IMR-90 (cell line): ENCODE measurements around the gene ANKRD55. TPM values are rescaled to one million over a fixed set of nuclear protein-coding genes. Genes with fewer than 3 reads are reported as not detected.

Experiments
- ATAC-seq: fragments of 200-7000 bp; cut with Tn5 transposase; 2 replicates; pipeline ENCODE4 v1.9.1; 2020; ENCODE audit warnings: low read depth, mild to moderate bottlenecking, moderate library complexity
- BruUV-seq: library from RNA; stranded (reverse); fragments of 400-500 nt; replicated peaks from 2 replicates; lab custom pipeline; 2021; lab: Mats Ljungman, UMichigan
- CTCF ChIA-PET: fragments of 300-600 bp; formaldehyde crosslinking; extraction: SDS; loops from one replicate; lab custom pipeline; 2021; ENCODE audit warnings: antibody characterized with exemption; lab: Yijun Ruan, JAX
- POLR2A ChIA-PET: fragments of 300-600 bp; sonication (Branson Sonifier 250); formaldehyde crosslinking; loops from one replicate; lab custom pipeline; 2022; ENCODE audit warnings: antibody characterized with exemption; ENCODE audit not compliant: unreplicated experiment; lab: Charles Lee
- DNase-seq: peaks from one replicate; pipeline ENCODE4 v3.0.0; 2013
- H2AFZ ChIP-seq: replicated peaks from 2 replicates; pipeline ENCODE3; 2013; ENCODE audit warnings: low read length, mild to moderate bottlenecking; ENCODE audit not compliant: poor library complexity
- H2AK5ac ChIP-seq: 2 replicates; pipeline ENCODE4 v1.6.1; 2013; ENCODE audit warnings: low read depth, low read length, inconsistent platforms
- H2AK9ac ChIP-seq: replicated peaks from 2 replicates; pipeline ENCODE3; 2013; ENCODE audit warnings: mild to moderate bottlenecking, low read depth, low read length, moderate library complexity; ENCODE audit not compliant: poor library complexity
- H2BK120ac ChIP-seq: 2 replicates; pipeline ENCODE4 v1.6.1; 2013; ENCODE audit warnings: low read depth, low read length, inconsistent platforms
- H2BK15ac ChIP-seq: 3 replicates; pipeline ENCODE4 v1.6.1; 2013; ENCODE audit warnings: low read depth, low read length, inconsistent platforms
- H2BK20ac ChIP-seq: 2 replicates; pipeline ENCODE4 v1.6.1; 2013; ENCODE audit warnings: low read depth, mild to moderate bottlenecking, inconsistent platforms, low read length, moderate library complexity
- H2BK5ac ChIP-seq: 2 replicates; pipeline ENCODE4 v1.6.1; 2013; ENCODE audit warnings: mild to moderate bottlenecking, low read depth, low read length, inconsistent platforms; ENCODE audit not compliant: poor library complexity, severe bottlenecking
- H3K14ac ChIP-seq: replicated peaks from 2 replicates; pipeline ENCODE4 v1.6.1; 2013; ENCODE audit warnings: low read depth, low read length, inconsistent platforms
- H3K18ac ChIP-seq: 2 replicates; pipeline ENCODE4 v1.6.1; 2013; ENCODE audit warnings: low read depth, low read length, control low read depth
- H3K23ac ChIP-seq: 2 replicates; pipeline ENCODE4 v1.6.1; 2013; ENCODE audit warnings: low read depth, low read length, inconsistent platforms
- H3K27ac ChIP-seq: 2 replicates; pipeline ENCODE4 v1.5.1; 2013; ENCODE audit warnings: mild to moderate bottlenecking, control low read depth, low read length; ENCODE audit not compliant: insufficient read depth
- H3K27me3 ChIP-seq: 2 replicates; pipeline ENCODE4 v1.6.1; 2013; ENCODE audit warnings: low read length; ENCODE audit not compliant: control insufficient read depth, insufficient read depth
- H3K36me3 ChIP-seq: 2 replicates; pipeline ENCODE4 v1.6.1; 2013; ENCODE audit warnings: low read length, mixed read lengths; ENCODE audit not compliant: control insufficient read depth, insufficient read depth
- H3K4ac ChIP-seq: 2 replicates; pipeline ENCODE4 v1.6.1; 2013; ENCODE audit warnings: low read depth, low read length, inconsistent platforms
- H3K4me1 ChIP-seq: 2 replicates; pipeline ENCODE4 v1.6.1; 2013; ENCODE audit warnings: low read length, mixed read lengths; ENCODE audit not compliant: control insufficient read depth, insufficient read depth
- H3K4me2 ChIP-seq: 2 replicates; pipeline ENCODE4 v1.6.1; 2013; ENCODE audit warnings: low read depth, mild to moderate bottlenecking, control low read depth, low read length, moderate library complexity
- H3K4me3 ChIP-seq: 2 replicates; pipeline ENCODE4 v1.5.1; 2013; ENCODE audit warnings: low read depth, mild to moderate bottlenecking, control low read depth, low read length, moderate library complexity; ENCODE audit not compliant: insufficient read depth
- H3K56ac ChIP-seq: 2 replicates; pipeline ENCODE4 v1.6.1; 2013; ENCODE audit warnings: low read length, inconsistent platforms; ENCODE audit not compliant: insufficient read depth; ENCODE audit errors: extremely low read depth
- H3K79me1 ChIP-seq, 2 experiments: 2 replicates each; pipeline ENCODE4 v1.6.1; 2013; ENCODE audit warnings: low read length in 2 of 2, inconsistent platforms in 1 of 2, low read depth in 1 of 2
- H3K9ac ChIP-seq: 2 replicates; pipeline ENCODE4 v1.6.1; 2013; ENCODE audit warnings: low read depth, low read length, control low read depth
- H3K9me1 ChIP-seq: 2 replicates; pipeline ENCODE4 v1.6.1; 2013; ENCODE audit warnings: low read length, inconsistent platforms; ENCODE audit not compliant: insufficient read depth
- H3K9me3 ChIP-seq: 2 replicates; pipeline ENCODE4 v1.6.1; 2013; ENCODE audit warnings: low read length; ENCODE audit not compliant: control insufficient read depth, insufficient read depth
- H4K20me1 ChIP-seq: 2 replicates; pipeline ENCODE4 v1.6.1; 2013; ENCODE audit warnings: low read length, inconsistent platforms; ENCODE audit not compliant: insufficient read depth
- H4K5ac ChIP-seq: 2 replicates; pipeline ENCODE4 v1.6.1; 2013; ENCODE audit warnings: mild to moderate bottlenecking, low read depth, low read length, control low read depth
- H4K8ac ChIP-seq, 2 experiments: 2 replicates each; pipeline ENCODE4 v1.6.1; 2013; ENCODE audit warnings: low read depth in 2 of 2, low read length in 2 of 2, control low read depth in 1 of 2, inconsistent platforms in 1 of 2
- H4K91ac ChIP-seq: 2 replicates; pipeline ENCODE4 v1.6.1; 2013; ENCODE audit warnings: low read depth, low read length, inconsistent platforms; ENCODE audit not compliant: insufficient read depth
- CEBPB ChIP-seq: IDR thresholded peaks from 2 replicates; pipeline ENCODE4 v1.6.1; 2012; ENCODE audit warnings: low read depth, low read length, improper control_type of control experiment
- FOS ChIP-seq: fragments of 150-350 bp; IDR thresholded peaks from 2 replicates; pipeline ENCODE4 v1.6.1; 2016; ENCODE audit warnings: low read depth, low read length
- MAFK ChIP-seq: IDR thresholded peaks from 2 replicates; pipeline ENCODE4 v1.6.1; 2012; ENCODE audit warnings: low read depth, low read length, improper control_type of control experiment
- NFE2L2 ChIP-seq: fragments of 150-350 bp; IDR thresholded peaks from 2 replicates; pipeline ENCODE4 v1.6.1; 2016; ENCODE audit warnings: low read depth, mild to moderate bottlenecking, low read length
- RAD21 ChIP-seq: IDR thresholded peaks from 2 replicates; pipeline ENCODE4 v1.6.1; 2012; ENCODE audit warnings: low read length, improper control_type of control experiment
- RFX5 ChIP-seq: IDR thresholded peaks from 2 replicates; pipeline ENCODE4 v1.8.0; 2012; ENCODE audit warnings: low read depth, mild to moderate bottlenecking, low read length, moderate library complexity
- USF2 ChIP-seq: fragments of 150-350 bp; IDR thresholded peaks from 2 replicates; pipeline ENCODE4 v1.6.1; 2017; ENCODE audit warnings: mild to moderate bottlenecking, antibody characterized with exemption, low read length, low read depth
- WGBS, 2 experiments: methylation state at CpG; one replicate each; pipeline versions ENCODE4 v1.1.5 to v1.1.7; 2013; ENCODE audit warnings: missing lambda C conversion rate in 2 of 2; ENCODE audit not compliant: insufficient read length in 1 of 2; ENCODE audit errors: extremely low coverage in 2 of 2; 5-methylcytosine and 5-hydroxymethylcytosine counted together
- dilution Hi-C: fragments of 300-500 bp; cut with HindIII; formaldehyde crosslinking; loops from one replicate; pipeline ENCODE4 v1.14.3; 2018; ENCODE audit warnings: low sequenced_read_pairs; ENCODE audit not compliant: unreplicated experiment
- in situ Hi-C: fragments of 300-500 bp; cut with MboI; formaldehyde crosslinking; loops from 3 replicates; pipeline ENCODE4 v1.14.3; 2019; ENCODE audit warnings: low sequenced_read_pairs, inconsistent platforms, mixed read lengths
- intact Hi-C: fragments of 100-400 bp; cut with micrococcal nuclease; formaldehyde crosslinking; loops from 2 replicates; pipeline ENCODE4 v1.10.0; 2022
- polyA plus RNA-seq, 3 experiments: library from polyadenylated mRNA; depleted of rRNA; stranded (reverse); fragments of >200 nt; gene quantifications; 2 replicates each; pipeline ENCODE4 v1.2.3, GENCODE V29; 2012; ENCODE audit warnings: low replicate concordance in 1 of 3
- total RNA-seq: library from RNA; depleted of rRNA; stranded (reverse); fragments of >200 nt; gene quantifications from 2 replicates; pipeline ENCODE4 v1.2.3, GENCODE V29; 2012

The ANKRD55 gene
- total and polyA plus RNA-seq, 2 of the 4 experiments (the other 2 are of a cell fraction) = not detected

DNA sequence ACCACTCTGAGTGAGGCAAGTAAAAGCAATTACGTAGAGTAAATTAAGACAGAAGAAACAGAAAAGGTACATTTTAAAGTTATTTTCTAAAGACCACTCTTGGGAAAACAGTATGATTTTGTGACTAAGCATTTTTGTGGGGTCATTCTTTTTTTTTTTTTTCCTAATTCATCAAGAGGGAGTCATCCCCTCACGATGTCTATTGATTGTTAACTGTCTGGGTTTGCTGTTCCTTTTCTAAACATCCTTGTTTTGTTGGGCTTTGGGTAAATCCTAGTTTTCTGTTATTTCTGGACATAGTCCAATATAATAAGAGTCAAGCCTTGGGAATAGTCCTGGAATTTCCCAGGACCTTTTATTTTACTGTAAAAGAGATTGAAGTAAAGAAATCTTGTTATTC is 63.8 kb downstream of the ANKRD55 start:
- H3K9ac ChIP-seq = no peak overlapping the region
- H3K79me1 ChIP-seq = no peaks in the 10 kb centered on the region; a peak in 2 of 4 replicates
- ChIA-PET POLR2A (no interaction called here), CTCF (no interaction called here)
- peak overlapping the region; percentile 85 to 86; a peak in 2 of 4 replicates for H4K8ac ChIP-seq
- H2BK20ac ChIP-seq = peak overlapping the region; percentile 98
- peak overlapping the region; percentile 52; the same call in 1 of the 2 replicates for H3K27ac ChIP-seq
- no peak overlapping the region for H3K14ac ChIP-seq
- ATAC-seq = no peak
- intact Hi-C loops = loop anchor here (2.0 kb wide), 1 partner anchor 44 kb away; no protein-coding TSS in a partner anchor
- peak overlapping the region; percentile 93; the same call in 1 of the 2 replicates for H3K23ac ChIP-seq
- WGBS, 2 experiments = no CpG with 5 or more reads among the region's 2 CpGs
- peaks cover 17% of the 10 kb centered on the region for H3K9me1 ChIP-seq
- H4K5ac ChIP-seq = no peak overlapping the region
- 0 out of 2 replicates have a peak overlapping the region, but pooled peaks have one; percentile 73 for H3K56ac ChIP-seq
- no peak overlapping the region for H2AK9ac ChIP-seq
- H3K9me3 ChIP-seq = no peaks in the 10 kb centered on the region
- H3K18ac ChIP-seq = peak overlapping the region; percentile 95; the same call in 1 of the 2 replicates
- no TSS peak for BruUV-seq
- H3K4me3 ChIP-seq = no peak overlapping the region
- peak; percentile 39; the same call in 1 of the 2 replicates for TF ChIP-seq MAFK
- TF ChIP-seq RAD21 = no peak
- peak; percentile 73 for TF ChIP-seq NFE2L2
- no peak for TF ChIP-seq USF2
- TF ChIP-seq CEBPB = no peak
- TF ChIP-seq FOS = peak; percentile 29; the same call in 1 of the 2 replicates
- TF ChIP-seq RFX5 = no peak
- peak overlapping the region; percentile 99 for H4K91ac ChIP-seq
- peaks cover 27% of the 10 kb centered on the region for H3K4me1 ChIP-seq
- peak overlapping the region; percentile 96 for H3K4ac ChIP-seq
- H3K4me2 ChIP-seq = no peak overlapping the region
- peak overlapping the region; percentile 99 for H2BK120ac ChIP-seq
- H3K27me3 ChIP-seq = no peaks in the 10 kb centered on the region
- H4K20me1 ChIP-seq = no peaks in the 10 kb centered on the region
- in situ Hi-C loops = no loop called here
- dilution Hi-C loops = no loop called here
- H2AFZ ChIP-seq = no peak overlapping the region
- peak; percentile 74 for DNase-seq
- peak overlapping the region; percentile 98; the same call in 2 of the 3 replicates for H2BK15ac ChIP-seq
- H2AK5ac ChIP-seq = peak overlapping the region; percentile 94
- H2BK5ac ChIP-seq = peak overlapping the region; percentile 22
- H3K36me3 ChIP-seq = no peaks in the 10 kb centered on the region
